Right lobe of liver (tissue), 4 donors: ENCODE measurements around the gene RUBCNL.

ENCODE experiments used
- POLR2A ChIP-seq: fragments of 450-650 bp; IDR thresholded peaks from one replicate; pipeline ENCODE4 v1.6.1; 2017; ENCODE audit warnings: antibody characterized with exemption, mild to moderate bottlenecking
- TF ChIP-seq, protein P1 (sequence below), 4 donors: fragments of 200-600 bp in 3 of 4; fragments of 450-650 bp in 1 of 4; IDR thresholded peaks; one replicate each; pipeline versions ENCODE4 v1.5.1 to v1.8.0; 2016 to 2022; ENCODE audit warnings: antibody characterized with exemption in 4 of 4, mild to moderate bottlenecking in 2 of 4
- donor health status: DM: no; HTN: no; CAD: no.
- donor health status: DM: no; HTN: no; CAD: no.
- donor health status: DM: no; HTN: yes; CAD: no.

DNA sequence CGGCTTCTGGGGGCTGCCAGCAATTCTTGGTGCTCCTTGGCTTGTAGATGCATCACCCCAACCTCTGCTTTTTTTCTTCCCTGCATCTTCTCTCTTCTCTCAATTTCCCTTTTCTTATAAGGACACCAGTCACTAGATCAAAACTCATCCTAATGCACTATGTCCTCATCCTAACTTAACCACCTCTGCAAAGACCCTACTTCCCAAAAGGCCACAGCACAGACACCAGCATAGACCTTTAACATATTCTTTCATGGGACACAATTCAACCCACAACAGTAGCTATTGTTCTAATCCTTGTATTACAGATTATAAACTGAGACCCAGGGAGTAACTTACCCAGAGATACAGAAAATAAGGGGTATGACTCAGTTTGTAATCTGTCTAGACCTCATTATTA lies 47.0 kb downstream of the RUBCNL start:
- TF ChIP-seq, protein P1, sequence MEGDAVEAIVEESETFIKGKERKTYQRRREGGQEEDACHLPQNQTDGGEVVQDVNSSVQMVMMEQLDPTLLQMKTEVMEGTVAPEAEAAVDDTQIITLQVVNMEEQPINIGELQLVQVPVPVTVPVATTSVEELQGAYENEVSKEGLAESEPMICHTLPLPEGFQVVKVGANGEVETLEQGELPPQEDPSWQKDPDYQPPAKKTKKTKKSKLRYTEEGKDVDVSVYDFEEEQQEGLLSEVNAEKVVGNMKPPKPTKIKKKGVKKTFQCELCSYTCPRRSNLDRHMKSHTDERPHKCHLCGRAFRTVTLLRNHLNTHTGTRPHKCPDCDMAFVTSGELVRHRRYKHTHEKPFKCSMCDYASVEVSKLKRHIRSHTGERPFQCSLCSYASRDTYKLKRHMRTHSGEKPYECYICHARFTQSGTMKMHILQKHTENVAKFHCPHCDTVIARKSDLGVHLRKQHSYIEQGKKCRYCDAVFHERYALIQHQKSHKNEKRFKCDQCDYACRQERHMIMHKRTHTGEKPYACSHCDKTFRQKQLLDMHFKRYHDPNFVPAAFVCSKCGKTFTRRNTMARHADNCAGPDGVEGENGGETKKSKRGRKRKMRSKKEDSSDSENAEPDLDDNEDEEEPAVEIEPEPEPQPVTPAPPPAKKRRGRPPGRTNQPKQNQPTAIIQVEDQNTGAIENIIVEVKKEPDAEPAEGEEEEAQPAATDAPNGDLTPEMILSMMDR (IDR thresholded peaks at IDR 0.05) = no peak
- TF ChIP-seq POLR2A = no peak
